Lung microvascular endothelial cell (primary cell): ENCODE data around the gene CUL3. TPM values are rescaled to one million over a fixed set of nuclear protein-coding genes. Genes with fewer than 3 reads are reported as not detected.
"Not testable (repeated sequence)": the region's sequence is repeated elsewhere in the genome, so short reads cannot be mapped to it uniquely, and the experiment has no call there.

ENCODE experiments used
- DNase-seq, 2 donors: peaks; one replicate each; pipeline versions ENCODE4 v3.0.0 to v3.0.0-alpha.2; 2010; ENCODE audit warnings: low read depth in 2 of 2
- total RNA-seq: library from RNA; depleted of rRNA; stranded (reverse); fragments of >200 nt; gene quantifications from 2 replicates; pipeline ENCODE4 v1.2.1, GENCODE V29; 2014

The CUL3 gene
- total RNA-seq = 34.4 and 37.3 TPM in 2 replicates

- peak; percentile 98 for DNase-seq
Observed at GRCh38 chr2:224585211-224586088, at the start of gene CUL3. CUL3 (minus strand) TSS chr2:224585363; CDS start chr2:224585009, 354 bp downstream.

DNA sequence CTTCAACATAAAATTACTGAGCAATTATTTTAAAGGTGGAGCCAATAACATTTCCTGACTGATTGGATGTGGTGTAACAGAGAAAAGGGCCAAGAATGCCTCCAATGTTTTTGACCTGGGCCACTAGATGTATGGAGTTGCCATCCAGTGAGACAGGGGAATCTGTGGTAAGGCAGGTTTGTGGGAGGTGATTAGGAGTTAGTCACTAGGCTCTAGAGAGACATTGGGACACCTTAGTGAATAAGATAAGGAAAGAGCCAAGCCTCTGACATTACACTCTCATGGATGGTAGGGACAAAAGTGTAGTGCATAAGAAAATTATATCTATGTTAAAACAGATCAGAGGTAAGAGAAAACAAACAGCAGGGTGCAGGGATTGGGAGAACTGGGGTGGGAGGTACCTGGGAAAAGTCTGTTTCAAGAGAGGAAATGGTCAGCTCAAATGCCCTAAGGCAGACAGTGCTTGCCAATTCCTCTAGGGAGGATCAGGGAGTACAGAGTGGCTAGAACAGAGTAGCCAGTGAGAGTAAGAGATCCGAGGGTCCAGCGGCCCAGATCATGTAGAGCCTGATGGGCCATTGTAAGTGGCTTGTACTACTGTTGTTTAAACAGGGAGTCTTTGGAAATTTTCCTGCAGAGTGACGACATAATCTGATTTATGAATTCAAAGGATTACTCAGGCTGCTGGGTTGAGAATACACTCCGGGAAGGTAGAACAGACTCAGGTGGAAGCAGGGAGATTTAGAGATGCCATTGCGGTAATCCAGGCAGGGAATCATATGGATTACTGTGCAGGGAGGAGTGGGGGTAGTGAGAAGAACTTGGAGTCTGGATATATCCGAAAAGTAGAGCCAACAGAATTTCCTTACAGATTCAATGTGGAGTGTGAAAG is 45.7 kb upstream of the CUL3 start:
- DNase-seq = no peak

DNA sequence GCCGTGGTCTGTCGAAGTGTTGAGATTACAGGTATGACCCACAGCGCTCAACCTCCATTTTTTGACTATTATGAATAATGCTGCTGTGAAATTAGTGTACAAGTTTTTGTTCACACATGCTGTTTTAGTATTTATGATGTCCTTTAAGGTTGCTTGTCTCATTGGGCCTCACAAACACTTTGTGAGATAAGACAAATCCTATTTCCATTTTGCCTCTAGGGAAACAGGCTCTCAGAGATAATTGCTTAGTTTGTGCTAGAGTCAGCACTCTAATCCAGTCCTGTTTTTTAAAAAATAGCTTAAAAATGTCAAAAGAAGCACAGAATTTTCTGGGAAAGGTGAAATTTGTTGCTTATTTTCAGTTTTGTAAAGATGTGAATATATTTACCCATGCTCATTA is 43.3 kb upstream of the CUL3 start:
- no peak for DNase-seq

DNA sequence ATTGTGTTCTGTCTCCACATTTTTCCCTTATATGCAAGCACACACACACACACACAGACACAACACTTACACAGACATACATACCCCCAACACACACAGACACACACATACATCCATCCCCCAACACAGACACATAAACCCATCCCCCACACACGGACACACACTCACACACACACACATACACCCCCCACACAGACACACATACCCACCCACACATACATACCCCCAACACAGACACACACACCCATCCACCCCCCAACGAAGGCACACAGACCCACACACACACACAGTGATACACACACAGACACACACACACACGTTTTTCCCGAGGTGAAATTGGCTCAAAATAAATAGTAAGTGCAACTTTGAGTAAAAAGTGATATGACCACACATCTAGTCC is 41.6 kb upstream of the CUL3 start:
- no peak for DNase-seq

- no peak for DNase-seq
Observed at GRCh38 chr2:224613543-224614286, 28.6 kb upstream of the CUL3 start.

DNA sequence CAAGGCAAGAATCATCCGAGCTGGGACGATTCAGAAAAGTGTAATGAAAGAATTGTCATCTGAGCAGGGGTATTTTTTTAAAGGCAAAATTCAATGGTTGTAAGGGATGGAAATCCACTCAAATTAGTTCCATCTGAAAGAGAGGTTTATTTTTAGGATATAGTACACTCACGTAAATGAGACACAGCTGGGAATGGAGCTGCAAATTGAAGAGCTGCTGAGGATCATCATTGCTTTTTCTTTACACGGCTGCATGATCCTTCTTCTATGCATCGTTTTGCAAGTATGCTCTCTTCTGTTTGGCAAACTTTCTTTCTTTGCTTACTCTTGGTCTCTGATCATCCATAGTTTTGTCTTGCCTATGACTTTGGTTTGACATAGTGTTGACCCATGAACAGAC is 27.4 kb upstream of the CUL3 start:
- DNase-seq = no peak

- DNase-seq = no peak
Observed at GRCh38 chr2:224611938-224612337, 26.8 kb upstream of the CUL3 start.

- DNase-seq = peak in 1 of 2 donors; percentile 49
Observed at GRCh38 chr2:224608104-224608503, 22.9 kb upstream of the CUL3 start.

GRCh38 chr2:224603746-224604500 is 18.8 kb upstream of the CUL3 start:
- not testable (repeated sequence) for DNase-seq

DNA sequence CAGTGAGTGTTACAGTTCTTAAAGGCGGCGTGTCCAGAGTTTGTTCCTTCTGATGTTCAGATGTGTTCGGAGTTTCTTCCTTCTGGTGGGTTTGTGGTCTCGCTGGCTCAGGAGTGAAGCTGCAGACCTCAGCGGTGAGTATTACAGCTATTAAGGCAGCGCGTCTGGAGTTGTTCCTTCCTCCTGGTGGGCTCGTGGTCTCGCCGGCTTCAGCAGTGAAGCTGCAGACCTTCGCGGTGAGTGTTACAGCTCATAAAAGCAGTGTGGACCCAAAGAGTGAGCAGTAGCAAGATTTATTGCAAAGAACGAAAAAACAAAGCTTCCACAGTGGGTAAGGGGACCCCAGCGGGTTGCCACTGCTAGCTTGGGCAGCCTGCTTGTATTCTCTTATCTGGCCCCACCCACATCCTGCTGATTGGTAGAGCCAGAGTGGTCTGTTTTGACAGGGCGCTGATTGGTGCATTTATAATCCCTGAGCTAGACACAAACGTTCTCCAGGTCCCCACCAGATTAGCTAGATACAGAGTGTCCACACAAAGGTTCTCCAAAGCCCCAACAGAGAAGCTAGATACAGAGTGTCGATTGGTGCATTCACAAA is 17.7 kb upstream of the CUL3 start:
- not testable (repeated sequence) for DNase-seq

GRCh38 chr2:224601923-224602322 is 16.8 kb upstream of the CUL3 start:
- no peak for DNase-seq

- no peak for DNase-seq
Observed at GRCh38 chr2:224598678-224599077, 13.5 kb upstream of the CUL3 start.

GRCh38 chr2:224596289-224596688 is 11.1 kb upstream of the CUL3 start:
- no peak for DNase-seq

- DNase-seq = no peak
Observed at GRCh38 chr2:224595518-224595917, 10.4 kb upstream of the CUL3 start.

GRCh38 chr2:224594840-224595239 is 9.7 kb upstream of the CUL3 start:
- no peak for DNase-seq

DNA sequence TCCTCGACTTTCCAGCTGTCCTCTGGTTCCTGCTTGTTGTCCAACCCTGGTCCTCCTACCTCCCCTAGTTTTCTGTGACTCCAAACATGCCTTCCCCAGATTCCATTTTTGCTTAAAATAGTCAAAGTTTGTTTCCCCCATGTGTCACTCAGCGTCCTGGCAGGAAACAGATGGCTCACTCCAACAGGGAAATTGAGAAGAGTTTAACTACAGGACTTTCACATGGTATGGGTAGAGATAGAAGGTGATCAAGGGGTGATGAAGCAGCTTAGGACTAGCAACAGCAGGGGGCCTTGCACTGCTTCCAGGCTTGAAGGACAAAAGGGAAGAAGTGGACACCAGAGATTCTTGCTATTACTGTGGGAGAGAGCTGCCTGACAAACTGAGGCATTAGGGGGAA is 6.1 kb upstream of the CUL3 start:
- DNase-seq = peak; percentile 44 to 59

GRCh38 chr2:224586127-224586695 is 1.0 kb upstream of the CUL3 start:
- no peak for DNase-seq

DNA sequence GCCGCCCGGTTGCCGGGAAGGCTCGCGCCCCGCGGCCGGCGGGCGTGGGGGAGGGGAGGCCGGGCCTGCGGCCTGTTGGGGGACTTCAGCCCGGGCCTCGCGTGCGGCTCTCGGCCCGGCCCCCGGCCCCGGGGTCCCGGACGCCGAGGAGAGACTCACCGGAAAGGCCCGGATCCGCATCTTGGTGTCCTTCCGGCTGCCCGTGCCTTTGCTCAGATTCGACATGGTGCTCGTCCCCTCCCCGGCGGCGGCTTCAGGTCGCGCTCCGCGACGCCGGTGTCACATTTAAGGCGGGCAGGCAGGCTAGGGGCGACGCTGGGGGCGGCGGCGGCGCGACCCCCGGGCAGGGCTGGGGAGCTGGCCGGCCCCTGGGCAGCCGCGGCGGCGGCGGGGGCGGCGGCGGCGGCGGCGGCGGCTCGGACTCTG is 365 bp downstream of the CUL3 start:
- peak; percentile 45 to 48 for DNase-seq

- peak; percentile 27 to 57 for DNase-seq
Observed at GRCh38 chr2:224584111-224584784, 915 bp downstream of the CUL3 start.
